Dedifferentiated amniotic fluid mesenchymal stem cell (primary cell): ENCODE data around the gene DLL4.
A peak's percentile ranks its signal among the peaks of the same experiment; 100 is the strongest.
"Not testable (repeated sequence)": the region's sequence is repeated elsewhere in the genome, so short reads cannot be mapped to it uniquely, and the experiment has no call there.

Source experiments
- DNase-seq: peaks from one replicate; pipeline ENCODE4 v3.0.0-alpha.2; 2016; ENCODE audit errors: extremely low spot score

Gene DLL4

DNA sequence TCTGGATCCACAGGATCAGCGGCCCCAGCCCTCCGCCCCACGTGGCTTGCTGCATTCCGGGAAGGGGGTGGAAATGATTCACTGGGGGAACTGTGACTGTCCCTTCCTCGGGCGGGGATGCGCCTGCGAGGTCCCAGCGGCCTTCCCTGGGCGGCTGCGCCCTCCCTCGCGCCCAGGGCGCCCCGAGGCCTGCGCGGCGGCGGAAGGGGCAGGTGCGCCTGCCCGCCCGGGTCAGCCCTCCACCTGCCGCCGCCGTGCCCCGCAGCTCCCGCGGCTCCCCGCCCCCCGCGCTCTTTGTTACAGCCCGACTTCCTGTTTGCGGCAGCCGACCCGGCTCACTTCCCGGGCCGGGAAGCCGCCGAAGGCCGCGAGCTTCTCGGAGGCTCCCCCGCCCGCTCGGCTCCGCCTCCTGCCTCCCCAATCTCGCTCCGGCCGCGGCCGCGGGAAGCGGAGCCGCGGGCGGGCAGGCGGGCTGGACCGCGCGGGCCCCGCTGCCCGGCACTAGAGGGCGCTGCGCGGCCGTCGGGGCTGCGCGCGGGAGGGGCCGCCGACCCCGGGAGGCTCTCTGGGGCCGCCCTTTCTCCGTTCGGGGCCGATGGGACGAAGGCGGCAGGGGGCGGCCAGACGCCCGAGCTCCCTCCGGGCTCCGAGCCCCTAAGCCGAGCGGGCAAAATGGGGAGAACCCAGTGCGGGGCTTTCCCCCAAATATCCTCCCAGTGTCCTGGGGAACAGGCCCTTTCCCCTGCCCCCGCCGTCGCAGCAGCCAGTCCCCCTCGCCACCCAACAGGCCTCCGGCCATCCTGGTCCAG, 12.6 kb downstream of the DLL4 start:
- peak; percentile 47 for DNase-seq

DNA sequence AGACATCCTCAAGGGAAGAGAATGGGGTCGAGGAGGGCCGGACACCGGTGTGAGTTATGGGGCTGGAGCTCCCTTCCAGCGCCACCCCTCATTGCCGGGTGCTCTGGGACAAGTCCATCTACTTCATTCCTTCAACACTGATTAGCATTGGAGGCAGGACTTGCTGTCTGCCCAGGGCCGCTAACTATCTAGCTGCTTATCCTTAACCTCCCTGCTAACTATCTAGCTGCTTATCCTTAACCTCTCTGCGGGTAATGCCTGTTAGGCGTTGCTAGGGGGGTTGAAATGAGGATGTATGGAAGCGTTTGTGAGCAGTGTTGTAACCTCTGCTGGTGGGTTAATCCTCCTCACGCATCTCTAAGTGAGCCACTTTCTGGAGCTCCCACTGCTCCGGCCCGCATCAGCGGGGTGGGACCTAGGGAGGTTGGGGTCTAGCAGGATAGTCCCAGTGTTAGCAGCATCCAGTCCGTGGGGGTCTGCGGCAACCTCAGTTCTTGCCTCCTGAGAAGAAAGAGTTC, 13.3 kb downstream of the DLL4 start:
- DNase-seq: no peak

DNA sequence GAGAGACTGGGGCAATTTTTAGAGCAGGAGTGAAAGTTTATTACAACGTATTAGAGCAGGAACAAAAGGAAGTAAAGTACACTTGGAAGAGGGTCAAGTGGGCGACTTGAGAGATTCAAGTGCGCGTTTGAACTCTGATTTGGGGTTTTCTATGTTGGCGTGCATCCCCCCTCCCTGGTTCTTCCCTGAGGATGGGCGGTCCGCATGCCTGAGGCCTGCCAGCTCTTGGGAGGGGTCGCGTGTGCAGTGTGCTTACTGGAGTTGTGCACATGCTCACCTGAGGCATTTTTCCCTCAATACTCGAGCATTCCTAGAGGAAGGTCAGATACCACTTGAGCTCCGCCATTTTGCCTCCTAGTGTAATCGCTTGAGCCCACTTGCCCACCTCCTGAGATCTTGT, 13.7 kb downstream of the DLL4 start:
- no peak for DNase-seq

DNA sequence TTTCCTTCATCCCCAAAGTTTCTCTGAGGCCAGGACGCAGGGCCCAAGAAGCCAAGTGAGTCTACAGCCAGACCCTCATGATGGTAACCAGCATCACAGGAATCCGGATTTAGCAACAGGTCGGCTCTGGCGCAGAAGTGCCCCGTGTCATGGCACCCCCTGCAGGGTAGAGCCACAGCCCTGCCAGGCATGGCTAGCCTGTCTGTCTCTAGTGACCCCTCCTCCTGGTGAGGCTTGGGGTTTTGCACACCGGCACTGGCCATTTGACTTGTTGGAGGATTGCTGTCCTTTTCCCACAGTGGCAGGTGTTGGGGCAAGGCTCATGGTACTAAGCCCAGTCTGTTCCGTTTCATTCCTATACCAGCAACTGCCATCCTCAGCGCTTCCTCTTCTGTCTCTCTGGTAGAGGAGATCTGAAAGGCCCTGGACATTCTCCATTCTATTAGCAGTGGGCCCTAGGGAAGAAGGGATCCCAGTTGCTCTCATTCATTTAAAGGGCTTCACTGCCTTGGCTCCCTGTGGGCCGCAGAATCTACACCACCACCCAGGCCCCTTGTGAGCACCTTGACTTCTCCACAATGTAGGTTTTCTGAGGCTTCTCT, 14.7 kb downstream of the DLL4 start:
- no peak for DNase-seq

- DNase-seq: no peak
Observed at GRCh38 chr15:40944510-40945296, 15.6 kb downstream of the DLL4 start.

GRCh38 chr15:40948706-40949473, 19.8 kb downstream of the DLL4 start:
- DNase-seq: no peak

- no peak for DNase-seq
Observed at GRCh38 chr15:40949756-40950207, 20.6 kb downstream of the DLL4 start.

- no peak for DNase-seq
Observed at GRCh38 chr15:40951764-40952163, 22.6 kb downstream of the DLL4 start.

DNA sequence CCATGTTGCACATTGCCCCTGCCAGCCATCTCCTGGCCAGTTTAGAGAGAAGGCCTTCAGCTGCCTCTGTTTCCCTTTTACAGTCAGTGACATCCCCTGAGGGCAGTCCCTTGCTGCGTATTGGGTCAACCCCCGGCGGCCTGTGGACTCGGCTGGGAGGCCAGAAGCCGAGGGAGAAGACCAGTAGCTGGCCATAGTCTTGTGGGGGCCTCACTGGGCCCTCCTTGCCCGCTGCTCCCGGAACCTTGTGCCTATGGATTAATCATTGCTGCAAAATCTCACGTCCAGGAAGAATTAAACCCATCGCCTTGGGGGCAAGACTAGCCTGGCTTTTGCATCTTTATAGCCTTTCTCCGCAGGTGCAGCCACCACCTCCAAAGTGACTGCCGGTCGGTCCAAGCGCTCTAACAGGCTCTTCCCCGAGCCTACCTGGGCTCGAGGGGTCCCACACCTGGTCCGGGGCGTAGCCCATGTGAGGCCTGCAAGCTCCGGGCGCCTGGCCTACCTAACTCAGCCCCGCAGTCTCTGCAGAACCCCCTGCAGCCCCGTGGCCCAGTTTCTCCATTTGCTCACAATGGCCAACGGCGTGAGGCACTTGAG, 23.3 kb downstream of the DLL4 start:
- no peak for DNase-seq

DNA sequence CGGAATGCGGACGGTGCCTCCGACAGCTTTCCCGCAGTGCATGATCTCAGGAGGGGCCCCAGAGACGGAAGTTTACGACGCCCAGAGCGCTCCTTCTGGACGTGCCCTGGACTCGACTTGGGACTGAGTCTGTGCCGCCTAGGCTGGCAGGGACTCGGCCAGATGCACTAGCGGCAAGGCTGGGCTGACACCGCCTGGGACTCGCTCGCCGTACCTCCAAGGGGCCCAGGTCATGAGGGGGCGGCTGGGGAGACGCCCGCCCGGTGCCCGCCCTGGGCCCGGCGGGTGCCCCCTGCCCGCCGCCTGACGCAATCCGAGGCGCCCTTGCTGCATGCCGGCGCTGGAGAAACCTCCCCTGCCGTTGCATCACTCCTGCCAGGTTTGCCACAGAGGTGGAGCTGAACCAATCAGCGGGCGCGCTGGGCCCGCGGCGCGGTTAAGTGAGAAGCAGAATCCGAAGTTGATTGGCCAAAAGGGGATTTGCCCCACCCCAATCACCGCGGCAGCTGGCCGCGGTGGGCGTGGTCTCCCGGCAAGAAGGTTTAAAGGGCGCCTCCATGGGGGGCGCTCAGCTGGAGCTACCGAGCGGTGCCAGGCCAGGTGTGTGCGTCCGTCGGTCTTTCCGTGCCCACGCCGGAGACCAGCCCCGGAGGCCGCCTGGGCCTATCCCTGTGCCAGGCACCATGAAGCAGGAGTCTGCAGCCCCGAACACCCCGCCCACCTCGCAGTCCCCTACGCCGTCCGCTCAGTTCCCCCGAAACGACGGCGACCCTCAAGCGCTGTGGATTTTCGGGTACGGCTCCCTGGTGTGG, 24.0 kb downstream of the DLL4 start, which contains the start of gene CHAC1:
Gene CHAC1 (plus strand): TSS at position 571 of the 812 bp plus-strand sequence. CDS start 113 bp downstream, at position 684.
- DNase-seq: peak; percentile 95

- no peak for DNase-seq
Observed at GRCh38 chr15:40953713-40954074, 24.6 kb downstream of the DLL4 start.

GRCh38 chr15:40954158-40954848, 25.2 kb downstream of the DLL4 start:
- DNase-seq: not testable (repeated sequence)

DNA sequence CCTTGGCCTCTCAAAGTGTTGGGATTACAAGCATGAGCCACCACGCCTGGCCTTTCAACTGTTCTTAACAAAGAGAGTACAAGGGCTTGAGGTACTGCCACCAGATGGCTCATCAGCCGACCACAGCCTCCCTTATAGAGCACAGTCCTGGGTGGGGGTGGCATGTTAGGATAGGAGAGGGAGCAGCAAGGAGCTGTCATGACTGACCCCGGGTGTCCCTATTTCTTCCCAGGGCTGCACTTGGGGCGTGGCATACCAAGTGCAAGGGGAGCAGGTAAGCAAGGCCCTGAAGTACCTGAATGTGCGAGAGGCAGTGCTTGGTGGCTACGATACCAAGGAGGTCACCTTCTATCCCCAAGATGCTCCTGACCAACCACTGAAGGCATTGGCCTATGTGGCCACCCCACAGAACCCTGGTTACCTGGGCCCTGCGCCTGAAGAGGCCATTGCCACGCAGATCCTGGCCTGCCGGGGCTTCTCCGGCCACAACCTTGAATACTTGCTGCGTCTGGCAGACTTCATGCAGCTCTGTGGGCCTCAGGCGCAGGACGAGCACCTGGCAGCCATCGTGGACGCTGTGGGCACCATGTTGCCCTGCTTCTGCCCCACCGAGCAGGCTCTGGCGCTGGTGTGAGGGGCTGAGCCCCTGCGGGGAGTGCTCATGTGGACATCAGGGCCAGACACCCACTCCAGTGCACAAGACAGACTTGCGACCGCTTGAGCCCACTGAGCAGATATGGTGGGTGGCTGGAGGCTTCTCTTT, 26.2 kb downstream of the DLL4 start:
- no peak for DNase-seq

GRCh38 chr15:40955930-40956540, 26.9 kb downstream of the DLL4 start:
- no peak for DNase-seq

DNA sequence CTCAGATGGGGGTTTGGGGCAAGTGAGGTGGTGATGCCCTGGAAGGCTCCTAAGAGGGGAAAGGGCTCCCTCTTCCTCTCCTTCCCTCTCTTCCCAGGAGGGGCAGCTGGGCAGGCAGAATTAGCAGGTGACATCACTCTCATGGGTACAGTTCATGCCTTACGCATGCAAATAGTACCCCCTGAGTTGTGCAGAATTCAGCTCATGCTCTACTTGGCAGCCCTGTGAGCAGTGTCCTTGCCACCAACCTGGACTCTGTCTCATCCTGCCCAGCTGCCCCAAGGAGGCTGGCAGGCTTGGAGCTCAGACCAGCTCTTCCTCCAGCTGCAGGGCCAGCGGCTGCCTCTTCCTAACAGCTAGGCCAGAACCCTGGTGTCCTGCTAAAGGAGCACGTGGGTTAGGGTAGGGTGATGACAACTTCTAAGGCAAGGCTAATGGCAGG, 27.4 kb downstream of the DLL4 start:
- no peak for DNase-seq

- DNase-seq: no peak
Observed at GRCh38 chr15:40957041-40957555, 28.0 kb downstream of the DLL4 start.

- DNase-seq: no peak
Observed at GRCh38 chr15:40957581-40958051, 28.5 kb downstream of the DLL4 start.

DNA sequence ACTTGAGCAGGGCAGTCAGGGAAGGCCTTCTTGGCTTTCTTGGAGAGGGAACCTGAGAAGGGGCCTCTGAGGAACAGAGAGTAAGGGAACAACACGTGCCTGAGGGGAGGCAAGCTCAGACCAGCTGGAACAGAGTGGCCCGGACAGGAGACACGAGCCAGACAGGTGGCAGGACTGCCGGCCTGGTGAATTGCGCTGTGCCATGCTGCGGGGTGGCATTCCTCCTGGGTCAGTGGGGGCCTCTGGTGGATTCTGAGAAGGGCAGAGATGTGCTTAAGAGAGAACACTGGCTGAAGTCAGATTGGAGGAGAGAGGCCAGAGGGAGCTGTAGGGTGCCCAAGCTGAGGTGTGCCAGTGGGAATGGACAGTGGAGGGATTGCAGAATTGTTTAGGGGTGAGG, 29.0 kb downstream of the DLL4 start:
- DNase-seq: no peak
